Ovary (tissue), 9 donors: Measurements from ENCODE around the gene LMO1. TPM values are rescaled to one million over a fixed set of nuclear protein-coding genes. Genes with fewer than 3 reads are reported as not detected.

Experiments
- DNase-seq, 5 donors: peaks; one replicate each; pipeline ENCODE4 v3.0.0-alpha.2; 2019 to 2020
- H3K27ac ChIP-seq, 2 donors: fragments of 200-600 bp; one replicate each; pipeline versions ENCODE4 v1.5.1 to v1.8.0; 2019 to 2022
- H3K27me3 ChIP-seq: fragments of 200-600 bp; one replicate; pipeline ENCODE4 v1.8.0; 2022
- H3K36me3 ChIP-seq: fragments of 200-600 bp; sonication (generic); one replicate; pipeline ENCODE4 v1.5.1; 2019
- H3K4me1 ChIP-seq: one replicate; pipeline ENCODE4 v1.8.1; 2013; ENCODE audit warnings: mild to moderate bottlenecking, moderate library complexity; ENCODE audit not compliant: insufficient read depth
- H3K4me3 ChIP-seq: fragments of 200-600 bp; sonication (generic); one replicate; pipeline ENCODE4 v1.5.1; 2017
- H3K9me3 ChIP-seq, 2 donors: fragments of 200-600 bp in 1 of 2; sonication (generic) in 1 of 2; one replicate each; pipeline versions ENCODE4 v1.5.1 to v1.8.1; 2013 to 2019; ENCODE audit warnings: mild to moderate bottlenecking in 1 of 2, moderate library complexity in 1 of 2
- CTCF ChIP-seq, 3 donors: fragments of 450-650 bp in 2 of 3; fragments of 200-600 bp in 1 of 3; IDR thresholded peaks; one replicate each; pipeline versions ENCODE4 v1.5.1 to v1.8.0; 2016 to 2022; ENCODE audit warnings: antibody characterized with exemption in 3 of 3, mild to moderate bottlenecking in 1 of 3
- EP300 ChIP-seq: sonication (generic); formaldehyde crosslinking; IDR thresholded peaks from one replicate; pipeline ENCODE4 v1.6.1; 2017; ENCODE audit warnings: antibody characterized with exemption
- POLR2A ChIP-seq: fragments of 450-650 bp; IDR thresholded peaks from one replicate; pipeline ENCODE4 v1.6.1; 2017; ENCODE audit warnings: antibody characterized with exemption, mild to moderate bottlenecking, moderate library complexity
- WGBS, 3 donors: extraction: QIAGEN DNeasy Blood & Tissue Kit in 1 of 3; methylation state at CpG; one replicate each; pipeline versions ENCODE4 v1.1.5 to v1.1.7; 2013 to 2017; 5-methylcytosine and 5-hydroxymethylcytosine counted together
- intact Hi-C, 4 donors: fragments of 100-400 bp; cut with DNase I; formaldehyde crosslinking; loops; one replicate each; pipeline versions ENCODE4 v1.11.0 to v1.15.1; 2022 to 2023
- polyA plus RNA-seq, 2 donors: library from polyadenylated mRNA; stranded (reverse); fragments of 200-250 nt in 1 of 2; fragments of 350-450 nt in 1 of 2; fragmentation: Illumina TruSeq in 1 of 2; extraction: RNeasy Lipid Tissue Mini Kit (QIAGEN cat#74804) in 1 of 2; gene quantifications; one replicate each; pipeline ENCODE4 v1.2.3, GENCODE V29; 2013 to 2014
- total RNA-seq, 7 donors: library from RNA; depleted of rRNA in 2 of 7; stranded (reverse); fragments of >200 nt in 2 of 7; fragmentation: NEBNext Ultra II Directional in 3 of 7; extraction: Animal tissue kit (Norgen Biotek cat#: 25700) in 3 of 7; gene quantifications; one replicate each; pipeline versions ENCODE4 v1.1.0 to v1.2.4, GENCODE V29; 2016 to 2023
- donor health status: DM: no; HTN: no; CAD: no; lungs with moderate emphysema.
- donor health status: DM: no; HTN: no; CAD: no.
- donor health status: Bipolar disorder and iron deficiency.
- donor health status: DM: yes; HTN: yes; CAD: no.
- donor health status: DM: no; HTN: no; CAD: no.
- donor health status: DM: yes; HTN: yes; CAD: no.

The LMO1 gene
- total and polyA plus RNA-seq, 9 donors = 0.18 to 0.55 (median 0.32) TPM; not detected in 6

GRCh38 chr11:8298801-8299786 lies 35.4 kb upstream of the LMO1 start:
- Histone ChIP-seq H3K9me3 (no peaks in the 10 kb centered on the region), H3K36me3 (no peaks in the 10 kb centered on the region), H3K27ac (no peak overlapping the region), H3K27me3 (no peaks in the 10 kb centered on the region), H3K4me3 (no peak overlapping the region), H3K4me1 (no peaks in the 10 kb centered on the region)
- no peak for TF ChIP-seq EP300
- TF ChIP-seq POLR2A = no peak
- TF ChIP-seq CTCF (IDR thresholded peaks at IDR 0.05) = no peak
- intact Hi-C loops = no loop called here
- 88 to 92% (median 91%) methylated on average over 13 of the region's 13 CpGs for WGBS, 3 donors
- peak in 1 of 5 donors; percentile 11 for DNase-seq

GRCh38 chr11:8297781-8298440 lies 34.2 kb upstream of the LMO1 start:
- TF ChIP-seq POLR2A = no peak
- no peak for TF ChIP-seq CTCF (IDR thresholded peaks at IDR 0.05)
- no peak for TF ChIP-seq EP300
- DNase-seq = no peak

GRCh38 chr11:8296872-8297271 lies 33.2 kb upstream of the LMO1 start:
- no peak for TF ChIP-seq EP300
- no peak for TF ChIP-seq CTCF (IDR thresholded peaks at IDR 0.05)
- TF ChIP-seq POLR2A = no peak
- no peak for DNase-seq
- Histone ChIP-seq H3K27me3 (no peaks in the 10 kb centered on the region), H3K4me1 (no peaks in the 10 kb centered on the region), H3K27ac (no peak overlapping the region), H3K9me3 (no peaks in the 10 kb centered on the region), H3K36me3 (no peaks in the 10 kb centered on the region), H3K4me3 (no peak overlapping the region)
- 43 to 52% (median 51%) methylated on average over 5 of the region's 5 CpGs for whole genome bisulfite sequencing, 3 donors
- intact Hi-C loops = no loop called here

More at GRCh38 chr11:8297781-8298440, 34.2 kb upstream of the LMO1 start:
- Histone ChIP-seq H3K4me1 (no peaks in the 10 kb centered on the region), H3K4me3 (no peak overlapping the region), H3K27ac (no peak overlapping the region), H3K27me3 (no peaks in the 10 kb centered on the region), H3K9me3 (no peaks in the 10 kb centered on the region), H3K36me3 (no peaks in the 10 kb centered on the region)
- intact Hi-C loops = no loop called here
- WGBS, 3 donors = 89 to 94% (median 93%) methylated on average over 5 of the region's 5 CpGs

GRCh38 chr11:8296038-8296649 lies 32.5 kb upstream of the LMO1 start:
- H3K4me1 ChIP-seq = no peaks in the 10 kb centered on the region
- TF ChIP-seq POLR2A (no peak), EP300 (no peak), CTCF (IDR thresholded peaks at IDR 0.05) (no peak)
- H3K4me3 ChIP-seq = no peak overlapping the region
- no peaks in the 10 kb centered on the region for H3K27me3 ChIP-seq
- intact Hi-C loops = no loop called here
- H3K36me3 ChIP-seq = no peaks in the 10 kb centered on the region
- WGBS, 3 donors = 61 to 69% (median 64%) methylated on average over 5 of the region's 5 CpGs
- H3K9me3 ChIP-seq = no peaks in the 10 kb centered on the region
- DNase-seq = no peak
- no peak overlapping the region for H3K27ac ChIP-seq
